Dermis blood vessel endothelial cell (primary cell): ENCODE measurements around the gene SYNE3. TPM values are rescaled to one million over a fixed set of nuclear protein-coding genes. Genes with fewer than 3 reads are reported as not detected.
"Not testable (repeated sequence)": the region's sequence is repeated elsewhere in the genome, so short reads cannot be mapped to it uniquely, and the experiment has no call there.

Experiments used
- DNase-seq: peaks from one replicate; pipeline ENCODE4 v3.0.0; 2010
- total RNA-seq: library from RNA; depleted of rRNA; stranded (reverse); fragments of >200 nt; gene quantifications from 2 replicates; pipeline ENCODE4 v1.2.3, GENCODE V29; 2014

SYNE3 gene
- total RNA-seq, 1 donor from 2014 or later, result 15.5 TPM

GRCh38 chr14:95523815-95524448, 7.5 kb upstream of the SYNE3 start:
- DNase-seq, result peak; percentile 48

GRCh38 chr14:95523051-95523814, 6.8 kb upstream of the SYNE3 start:
- DNase-seq, result no peak

GRCh38 chr14:95522556-95522955, 6.1 kb upstream of the SYNE3 start:
- no peak for DNase-seq

GRCh38 chr14:95522116-95522515, 5.7 kb upstream of the SYNE3 start:
- DNase-seq, result no peak

- DNase-seq, result no peak
Observed at GRCh38 chr14:95521001-95521400, 4.6 kb upstream of the SYNE3 start.

- DNase-seq, result no peak
Observed at GRCh38 chr14:95520346-95520745, 3.9 kb upstream of the SYNE3 start.

GRCh38 chr14:95519699-95520098, 3.2 kb upstream of the SYNE3 start:
- peak; percentile 72 for DNase-seq

GRCh38 chr14:95518045-95518751, 1.7 kb upstream of the SYNE3 start:
- DNase-seq, result peak; percentile 55

GRCh38 chr14:95515596-95516552, 576 bp downstream of the SYNE3 start:
- peak; percentile 58 for DNase-seq

- peak; percentile 74 for DNase-seq
Observed at GRCh38 chr14:95515080-95515489, 1.4 kb downstream of the SYNE3 start.

- no peak for DNase-seq
Observed at GRCh38 chr14:95514131-95515079, 2.0 kb downstream of the SYNE3 start.

GRCh38 chr14:95513291-95513690, 3.2 kb downstream of the SYNE3 start:
- DNase-seq, result no peak

- no peak for DNase-seq
Observed at GRCh38 chr14:95511687-95512086, 4.8 kb downstream of the SYNE3 start.

GRCh38 chr14:95510804-95511203, 5.6 kb downstream of the SYNE3 start:
- no peak for DNase-seq

GRCh38 chr14:95510344-95510743, 6.1 kb downstream of the SYNE3 start:
- not testable (repeated sequence) for DNase-seq

- no peak for DNase-seq
Observed at GRCh38 chr14:95509495-95509894, 7.0 kb downstream of the SYNE3 start.

GRCh38 chr14:95508377-95508776, 8.1 kb downstream of the SYNE3 start:
- DNase-seq, result no peak

- DNase-seq, result peak; percentile 84
Observed at GRCh38 chr14:95507701-95508103, 8.7 kb downstream of the SYNE3 start.

GRCh38 chr14:95507174-95507573, 9.3 kb downstream of the SYNE3 start:
- peak; percentile 94 for DNase-seq

- DNase-seq, result no peak
Observed at GRCh38 chr14:95505030-95505589, 11.3 kb downstream of the SYNE3 start.
